Kidney (tissue), 14 donors: ENCODE data around the gene CEP44. TPM values are rescaled to one million over a fixed set of nuclear protein-coding genes. Genes with fewer than 3 reads are reported as not detected.

Experiments
- DNase-seq, 5 donors: peaks; one replicate each; pipeline ENCODE4 v3.0.0-alpha.2; 2013 to 2020
- FAIRE-seq: peaks from 2 replicates; lab custom pipeline; 2012; peaks lifted over from hg19 to GRCh38; lab: Jason Lieb, UNC
- H3K27ac ChIP-seq, 2 donors: one replicate each; pipeline ENCODE4 v1.7.0; 2013; ENCODE audit warnings: low read depth in 2 of 2, low read length in 2 of 2, inconsistent platforms in 1 of 2
- H3K27me3 ChIP-seq: one replicate; pipeline ENCODE4 v1.7.1; 2013; ENCODE audit warnings: low read length, inconsistent platforms; ENCODE audit not compliant: control insufficient read depth, insufficient read depth
- H3K36me3 ChIP-seq, 3 donors: one replicate each; pipeline versions ENCODE4 v1.7.0 to v1.7.1; 2013; ENCODE audit warnings: low read length in 3 of 3, control low read depth in 1 of 3, inconsistent platforms in 1 of 3; ENCODE audit not compliant: insufficient read depth in 3 of 3, control insufficient read depth in 2 of 3
- H3K4me1 ChIP-seq, 3 donors: one replicate each; pipeline versions ENCODE4 v1.7.0 to v1.7.1; 2013; ENCODE audit warnings: low read length in 3 of 3, inconsistent platforms in 1 of 3, low read depth in 1 of 3; ENCODE audit not compliant: control insufficient read depth in 2 of 3, insufficient read depth in 2 of 3
- H3K4me3 ChIP-seq, 3 donors: one replicate each; pipeline versions ENCODE4 v1.7.0 to v1.8.1; 2013; ENCODE audit warnings: low read length in 3 of 3, control low read depth in 1 of 3, inconsistent platforms in 1 of 3
- H3K9ac ChIP-seq, 3 donors: one replicate each; pipeline versions ENCODE4 v1.7.0 to v1.7.1; 2013; ENCODE audit warnings: low read length in 3 of 3, control low read depth in 1 of 3, inconsistent platforms in 1 of 3
- H3K9me3 ChIP-seq, 3 donors: one replicate each; pipeline versions ENCODE4 v1.7.0 to v1.7.1; 2013; ENCODE audit warnings: low read length in 3 of 3, control low read depth in 1 of 3, inconsistent platforms in 1 of 3; ENCODE audit not compliant: control insufficient read depth in 2 of 3, insufficient read depth in 1 of 3
- CTCF ChIP-seq: IDR thresholded peaks from 3 replicates; pipeline ENCODE4 v1.5.1; 2012; ENCODE audit warnings: mild to moderate bottlenecking, moderate library complexity, borderline replicate concordance; ENCODE audit not compliant: insufficient read depth; ENCODE audit errors: extremely low read depth
- intact Hi-C: fragments of 100-400 bp; cut with DNase I; formaldehyde crosslinking; loops from one replicate; pipeline ENCODE4 v1.11.1; 2022
- polyA plus RNA-seq: library from polyadenylated mRNA; stranded (reverse); fragments of 350-450 nt; fragmentation: Illumina TruSeq; extraction: RNeasy Lipid Tissue Mini Kit (QIAGEN cat#74804); gene quantifications from one replicate; pipeline ENCODE4 v1.2.3, GENCODE V29; 2014; ENCODE audit warnings: low read depth, low replicate concordance; ENCODE audit not compliant: insufficient read depth
- total RNA-seq: library from RNA; stranded (reverse); fragmentation: NEBNext Ultra II Directional; extraction: Animal tissue kit (Norgen Biotek cat#: 25700); gene quantifications from one replicate; pipeline ENCODE4 v1.2.1, GENCODE V29; 2021
- donor health status: control.
- donor health status: control.
- donor health status: control.
- donor health status: control.
- donor health status: control.
- donor health status: DM: yes; HTN: yes; CAD: no.
- donor health status: Normal renal cell carcinoma (clear cell type).

CEP44 gene
- total and polyA plus RNA-seq, 2 donors from 2014 or later, result 5.0 to 14.7 TPM

GRCh38 chr4:174304664-174305063, 21.0 kb downstream of the CEP44 start:
- Histone ChIP-seq H3K4me1 (no peaks in the 10 kb centered on the region), H3K27me3 (no peaks in the 10 kb centered on the region), H3K27ac (no peak overlapping the region), H3K9ac (no peak overlapping the region), H3K36me3 (peaks cover 6% of the 10 kb centered on the region in 3 donors), H3K4me3 (no peak overlapping the region), H3K9me3 (no peaks in the 10 kb centered on the region)
- no peak for TF ChIP-seq CTCF
- FAIRE-seq, result no peak
- DNase-seq, result no peak
- intact Hi-C loops, result no loop called here

GRCh38 chr4:174305961-174306360, 22.2 kb downstream of the CEP44 start:
- Histone ChIP-seq H3K4me1 (no peaks in the 10 kb centered on the region), H3K36me3 (peaks cover 6% of the 10 kb centered on the region in 3 donors), H3K9me3 (no peaks in the 10 kb centered on the region), H3K4me3 (no peak overlapping the region), H3K27ac (no peak overlapping the region), H3K9ac (no peak overlapping the region), H3K27me3 (no peaks in the 10 kb centered on the region)
- no peak for TF ChIP-seq CTCF
- intact Hi-C loops, result no loop called here
- no peak for DNase-seq
- no peak for FAIRE-seq

- TF ChIP-seq CTCF, result no peak
- intact Hi-C loops, result no loop called here
- Histone ChIP-seq H3K4me1 (no peaks in the 10 kb centered on the region), H3K27me3 (no peaks in the 10 kb centered on the region), H3K27ac (no peak overlapping the region), H3K9ac (no peak overlapping the region), H3K36me3 (peaks cover 6 to 10% (median 6%) of the 10 kb centered on the region in 3 donors), H3K9me3 (no peaks in the 10 kb centered on the region), H3K4me3 (no peak overlapping the region)
- DNase-seq (no peak), FAIRE-seq (no peak)
Observed at GRCh38 chr4:174307694-174308093, 24.0 kb downstream of the CEP44 start.

GRCh38 chr4:174312993-174313392, 29.3 kb downstream of the CEP44 start:
- TF ChIP-seq CTCF, result no peak
- Histone ChIP-seq H3K9ac (no peak overlapping the region), H3K4me1 (no peaks in the 10 kb centered on the region), H3K4me3 (no peak overlapping the region), H3K9me3 (no peaks in the 10 kb centered on the region), H3K27ac (no peak overlapping the region), H3K36me3 (peaks cover 3 to 4% (median 4%) of the 10 kb centered on the region in 3 donors), H3K27me3 (no peaks in the 10 kb centered on the region)
- FAIRE-seq (no peak), DNase-seq (no peak)
- intact Hi-C loops, result no loop called here
